Epithelial cell of proximal tubule (primary cell): ENCODE measurements around the gene CIAO1. TPM values are rescaled to one million over a fixed set of nuclear protein-coding genes. Genes with fewer than 3 reads are reported as not detected.

ENCODE experiments used
- DNase-seq: peaks from one replicate; pipeline ENCODE4 v3.0.0-alpha.2; 2011; ENCODE audit warnings: low read depth
- H3K4me3 ChIP-seq: 2 replicates; pipeline ENCODE4 v1.5.1; 2011; ENCODE audit warnings: low read depth, mild to moderate bottlenecking, low read length
- total RNA-seq: library from RNA; depleted of rRNA; stranded (reverse); fragments of >200 nt; gene quantifications from 2 replicates; pipeline ENCODE4 v1.2.3, GENCODE V29; 2015
- TF ChIP-seq, protein P1 (sequence below): conservative IDR thresholded peaks from 2 replicates; pipeline ENCODE4 v1.5.1; 2012; ENCODE audit warnings: low read depth, mild to moderate bottlenecking, low read length

CIAO1 gene
- total RNA-seq, 1 donor from 2014 or later: 110 TPM

DNA sequence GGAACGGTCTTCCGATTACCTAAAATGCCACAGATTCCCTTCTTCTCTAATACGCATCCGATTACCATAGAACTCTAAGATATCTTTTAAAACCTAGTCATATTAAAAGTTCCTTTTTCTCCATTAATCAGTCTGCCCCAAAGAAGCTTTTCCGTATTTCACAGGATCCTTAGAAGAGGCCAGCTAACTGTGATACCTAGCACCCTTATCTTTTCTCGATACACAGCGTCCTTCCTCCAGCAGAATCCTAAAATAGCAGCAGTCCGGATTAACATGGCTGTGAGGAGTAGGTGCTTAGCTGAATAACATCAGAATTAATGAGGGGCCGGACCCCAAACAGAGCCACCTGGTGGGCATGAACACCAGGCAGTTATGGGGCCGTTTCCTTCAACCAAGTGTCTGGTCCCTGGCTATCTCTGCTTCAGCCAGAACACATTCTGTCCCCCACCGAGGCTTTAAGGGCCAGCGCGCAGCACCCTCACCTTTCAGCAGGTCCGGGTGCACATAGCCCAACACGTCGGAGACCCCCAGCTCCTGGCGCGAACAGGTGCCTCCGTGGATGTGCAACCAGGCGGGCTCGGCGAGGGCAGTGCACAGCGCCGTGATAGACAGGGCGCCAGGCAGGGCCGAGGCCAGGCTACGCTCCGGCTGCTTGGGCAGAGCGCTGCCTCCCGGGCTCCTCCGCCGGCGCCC is 1.2 kb upstream of the CIAO1 start:
- DNase-seq: no peak
- peak overlapping the region; percentile 88 for H3K4me3 ChIP-seq
- TF ChIP-seq, protein P1, sequence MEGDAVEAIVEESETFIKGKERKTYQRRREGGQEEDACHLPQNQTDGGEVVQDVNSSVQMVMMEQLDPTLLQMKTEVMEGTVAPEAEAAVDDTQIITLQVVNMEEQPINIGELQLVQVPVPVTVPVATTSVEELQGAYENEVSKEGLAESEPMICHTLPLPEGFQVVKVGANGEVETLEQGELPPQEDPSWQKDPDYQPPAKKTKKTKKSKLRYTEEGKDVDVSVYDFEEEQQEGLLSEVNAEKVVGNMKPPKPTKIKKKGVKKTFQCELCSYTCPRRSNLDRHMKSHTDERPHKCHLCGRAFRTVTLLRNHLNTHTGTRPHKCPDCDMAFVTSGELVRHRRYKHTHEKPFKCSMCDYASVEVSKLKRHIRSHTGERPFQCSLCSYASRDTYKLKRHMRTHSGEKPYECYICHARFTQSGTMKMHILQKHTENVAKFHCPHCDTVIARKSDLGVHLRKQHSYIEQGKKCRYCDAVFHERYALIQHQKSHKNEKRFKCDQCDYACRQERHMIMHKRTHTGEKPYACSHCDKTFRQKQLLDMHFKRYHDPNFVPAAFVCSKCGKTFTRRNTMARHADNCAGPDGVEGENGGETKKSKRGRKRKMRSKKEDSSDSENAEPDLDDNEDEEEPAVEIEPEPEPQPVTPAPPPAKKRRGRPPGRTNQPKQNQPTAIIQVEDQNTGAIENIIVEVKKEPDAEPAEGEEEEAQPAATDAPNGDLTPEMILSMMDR: peak; percentile 58

DNA sequence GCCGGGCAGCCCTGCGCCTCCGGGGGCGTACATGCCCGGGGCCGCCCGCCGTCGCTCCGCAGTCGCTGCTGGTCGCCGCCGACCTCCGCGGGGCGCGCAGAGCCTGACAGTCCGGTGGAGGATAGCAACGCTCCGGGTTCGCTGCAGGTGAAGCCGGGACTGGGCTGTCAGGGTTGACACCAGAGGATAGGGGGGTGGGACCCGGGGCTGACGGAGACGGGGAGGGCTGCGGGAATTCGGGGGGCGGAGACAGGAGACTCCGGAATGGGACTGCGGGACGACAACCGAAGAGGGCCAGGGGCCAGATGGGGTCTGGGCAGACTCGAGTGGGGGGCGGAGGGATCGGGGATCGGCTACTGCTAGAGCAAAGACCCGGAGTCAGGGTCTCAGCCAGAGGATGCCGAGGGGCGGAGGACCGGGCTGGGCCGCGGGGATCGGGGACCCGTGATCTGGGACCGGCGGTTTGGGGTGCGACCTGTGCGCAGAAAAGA is 631 bp upstream of the CIAO1 start:
- DNase-seq: no peak
- TF ChIP-seq, protein P1: no peak
- H3K4me3 ChIP-seq: peak overlapping the region; percentile 88

DNA sequence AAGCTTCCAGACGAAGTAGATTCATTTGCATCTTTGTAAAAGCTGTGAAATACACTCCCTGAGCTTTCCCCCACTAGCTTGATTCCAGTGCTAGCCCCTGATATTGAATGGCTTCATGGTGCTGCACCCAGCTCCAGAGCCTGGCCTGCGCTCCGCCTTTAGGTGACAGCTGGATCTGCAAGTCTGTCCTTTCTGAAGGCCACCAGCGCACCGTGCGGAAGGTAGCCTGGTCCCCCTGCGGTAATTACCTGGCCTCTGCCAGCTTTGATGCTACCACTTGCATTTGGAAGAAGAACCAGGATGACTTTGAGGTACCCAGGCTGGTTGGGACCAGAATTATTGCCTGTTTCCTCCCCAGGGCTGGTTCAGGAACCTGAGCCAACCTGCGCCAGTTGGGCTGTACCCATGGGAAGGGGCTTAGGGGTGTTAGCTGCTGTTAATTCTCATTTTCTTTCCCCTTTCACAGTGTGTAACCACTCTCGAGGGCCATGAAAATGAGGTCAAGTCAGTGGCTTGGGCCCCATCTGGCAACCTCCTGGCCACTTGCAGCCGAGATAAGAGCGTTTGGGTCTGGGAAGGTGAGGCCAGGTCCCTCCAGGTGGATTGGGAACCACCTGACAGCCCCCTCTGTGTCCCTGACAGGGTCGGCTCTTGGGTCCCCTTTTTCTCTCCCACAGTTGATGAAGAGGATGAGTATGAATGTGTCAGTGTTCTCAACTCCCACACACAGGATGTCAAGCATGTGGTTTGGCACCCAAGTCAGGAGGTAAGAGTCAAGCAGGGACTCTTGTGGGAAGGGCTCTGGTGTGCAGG is 1.3 kb downstream of the CIAO1 start:
- peak overlapping the region; percentile 88 for H3K4me3 ChIP-seq
- TF ChIP-seq, protein P1: peak; percentile 52
- no peak for DNase-seq

DNA sequence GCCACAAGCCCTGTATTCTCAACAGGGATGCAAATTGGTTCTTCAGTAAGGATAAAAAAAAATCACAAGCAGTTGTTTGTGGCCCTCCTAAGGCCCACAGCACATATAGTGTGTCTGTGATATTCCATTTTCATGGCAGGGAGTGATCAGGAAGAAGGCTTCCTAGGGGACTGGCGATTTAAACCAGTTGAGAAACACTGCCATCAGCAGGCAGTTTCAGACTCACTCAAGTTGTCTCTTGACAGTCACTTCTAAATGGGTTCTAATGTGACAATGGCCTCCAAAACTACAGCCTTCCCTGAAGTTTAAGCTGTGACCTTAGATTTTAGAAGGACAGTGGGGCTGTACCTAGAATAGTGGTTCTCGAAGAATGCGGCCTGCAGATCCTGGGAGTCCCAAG is 6.0 kb downstream of the CIAO1 start:
- DNase-seq: no peak
- no peak overlapping the region for H3K4me3 ChIP-seq
- TF ChIP-seq, protein P1: no peak

DNA sequence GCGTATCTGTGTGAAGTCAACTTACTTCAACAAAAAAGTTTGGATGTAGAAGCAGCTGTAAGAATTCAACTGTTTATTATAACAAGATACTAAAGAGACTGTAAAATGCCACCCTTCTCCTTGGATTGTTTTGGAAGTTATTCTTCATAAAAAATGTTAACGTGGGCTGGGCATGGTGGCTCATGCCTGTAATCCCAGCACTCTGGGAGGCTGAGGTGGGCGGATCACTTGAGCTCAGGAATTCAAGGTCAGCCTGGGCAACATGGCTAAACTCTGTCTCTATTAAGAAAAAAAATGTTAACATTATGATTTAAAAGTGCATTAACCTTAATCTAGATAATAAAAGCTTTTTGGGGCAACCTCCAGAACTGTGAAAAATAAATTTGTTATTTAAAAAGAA is 7.7 kb downstream of the CIAO1 start:
- DNase-seq: no peak
- no peak overlapping the region for H3K4me3 ChIP-seq
- TF ChIP-seq, protein P1: no peak

DNA sequence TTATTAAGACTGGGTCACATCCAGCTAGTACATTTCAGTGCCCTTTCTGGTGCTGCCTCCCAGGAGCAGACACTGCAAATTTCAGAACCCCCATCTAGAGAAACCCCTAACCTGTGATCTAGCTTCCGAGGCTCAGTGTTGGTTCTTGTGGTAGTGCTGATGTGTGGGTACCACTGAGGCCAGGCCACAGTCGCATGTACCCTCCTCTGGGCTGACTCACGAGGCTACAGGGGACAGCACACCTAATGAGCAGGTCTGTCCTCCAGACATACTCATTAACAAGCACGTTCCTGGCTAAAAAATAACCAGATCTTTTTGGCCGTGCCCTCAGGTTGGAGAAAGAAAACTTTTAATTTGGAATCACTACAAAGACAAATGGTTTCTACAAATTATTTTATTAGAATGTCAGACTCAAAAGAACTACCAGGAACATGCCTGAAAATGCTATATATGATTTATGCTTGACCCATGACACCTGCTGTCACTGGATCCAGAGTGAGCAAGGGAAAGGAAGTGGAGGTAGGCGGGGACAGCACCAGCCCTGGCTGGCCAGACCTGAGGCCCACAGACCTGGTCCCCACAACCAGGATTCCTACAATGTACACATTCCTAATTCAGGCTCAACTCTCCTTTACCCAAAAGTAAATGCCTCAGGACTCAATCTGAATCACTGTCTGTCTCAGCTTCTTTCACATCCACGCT is 8.5 kb downstream of the CIAO1 start:
- no peak for DNase-seq
- H3K4me3 ChIP-seq: no peak overlapping the region
- TF ChIP-seq, protein P1: no peak
